Common myeloid progenitor, CD34-positive (primary cell): ENCODE data around the gene ATXN2L.

Experiments used
- CTCF ChIA-PET: fragments of 350-600 bp; sonication (Branson Sonifier 250); formaldehyde crosslinking; loops from one replicate; lab custom pipeline; 2021; ENCODE audit warnings: antibody characterized with exemption; lab: Charles Lee
- POLR2A ChIA-PET: fragments of 350-600 bp; sonication (Branson Sonifier 250); formaldehyde crosslinking; loops from one replicate; lab custom pipeline; 2021; ENCODE audit warnings: antibody characterized with exemption; lab: Charles Lee
- DNase-seq, 3 donors: peaks; one replicate each; pipeline versions ENCODE4 v3.0.0 to v3.0.0-alpha.2; 2013
- H3K27ac ChIP-seq, 2 experiments: 1 replicate in 1 of 2; 2 replicates in 1 of 2; pipeline ENCODE4 v1.7.0; 2013; ENCODE audit warnings: inconsistent platforms in 2 of 2, low read length in 2 of 2, mild to moderate bottlenecking in 2 of 2, low read depth in 1 of 2, moderate library complexity in 1 of 2; ENCODE audit not compliant: severe bottlenecking in 2 of 2, insufficient read depth in 1 of 2, poor library complexity in 1 of 2
- H3K27me3 ChIP-seq, 5 experiments: replicated peaks in 2 of 5; 1 replicate in 3 of 5; 2 replicates in 2 of 5; pipeline versions ENCODE4 v1.6.1 to v1.7.0; 2013; ENCODE audit warnings: low read length in 4 of 5, mild to moderate bottlenecking in 2 of 5, moderate library complexity in 2 of 5, inconsistent platforms in 1 of 5; ENCODE audit not compliant: insufficient read depth in 5 of 5, control insufficient read depth in 4 of 5
- H3K36me3 ChIP-seq, 4 experiments: 1 replicate in 2 of 4; 2 replicates in 2 of 4; pipeline versions ENCODE4 v1.6.1 to v1.7.0; 2013; ENCODE audit warnings: low read length in 3 of 4, control low read depth in 1 of 4, mild to moderate bottlenecking in 1 of 4; ENCODE audit not compliant: control insufficient read depth in 4 of 4, insufficient read depth in 4 of 4
- H3K4me1 ChIP-seq, 4 experiments: 1 replicate in 3 of 4; 2 replicates in 1 of 4; pipeline versions ENCODE4 v1.6.1 to v1.7.1; 2013; ENCODE audit warnings: low read length in 3 of 4, mild to moderate bottlenecking in 3 of 4, control low read depth in 1 of 4, inconsistent platforms in 1 of 4, moderate library complexity in 1 of 4; ENCODE audit not compliant: control insufficient read depth in 4 of 4, insufficient read depth in 4 of 4; ENCODE audit errors: control extremely low read depth in 1 of 4
- H3K4me3 ChIP-seq, 7 experiments: 1 replicate in 4 of 7; 2 replicates in 3 of 7; pipeline versions ENCODE4 v1.5.1 to v1.7.0; 2013; ENCODE audit warnings: mild to moderate bottlenecking in 7 of 7, low read length in 6 of 7, moderate library complexity in 6 of 7, inconsistent platforms in 2 of 7, low read depth in 2 of 7, control low read depth in 1 of 7; ENCODE audit not compliant: insufficient read depth in 4 of 7, control insufficient read depth in 1 of 7; ENCODE audit errors: extremely low read depth in 1 of 7
- H3K9me3 ChIP-seq, 5 experiments: 1 replicate in 4 of 5; 2 replicates in 1 of 5; pipeline versions ENCODE4 v1.6.1 to v1.7.1; 2013; ENCODE audit warnings: low read length in 4 of 5, mild to moderate bottlenecking in 2 of 5, inconsistent platforms in 1 of 5, low read depth in 1 of 5, moderate library complexity in 1 of 5; ENCODE audit not compliant: control insufficient read depth in 4 of 5, insufficient read depth in 2 of 5; ENCODE audit errors: control extremely low read depth in 1 of 5
- WGBS: methylation state at CpG from one replicate; pipeline ENCODE4 v1.1.5; 2013; ENCODE audit not compliant: insufficient coverage; 5-methylcytosine and 5-hydroxymethylcytosine counted together

Gene ATXN2L

DNA sequence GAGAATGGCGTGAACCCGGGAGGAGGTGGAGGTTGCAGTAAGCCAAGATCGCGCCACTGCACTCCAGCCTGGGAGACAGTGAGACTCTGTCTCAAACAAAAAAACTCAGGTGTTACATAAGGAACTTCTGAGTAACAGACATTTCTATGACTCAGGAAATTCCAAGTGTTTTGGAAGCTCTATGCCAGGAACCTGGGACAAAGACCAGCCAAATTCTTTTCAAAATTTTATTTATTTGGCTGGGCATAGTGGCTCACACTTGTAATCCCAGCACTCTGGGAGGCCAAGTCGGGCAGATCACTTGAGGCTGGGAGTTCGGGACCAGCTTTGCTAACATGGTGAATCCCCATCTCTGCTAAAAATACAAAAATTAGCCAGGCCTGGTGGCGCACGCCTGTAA is 35.6 kb downstream of the ATXN2L start:
- H3K27ac ChIP-seq: no peak overlapping the region
- 100% methylated on average over 5 of the region's 8 CpGs for WGBS

DNA sequence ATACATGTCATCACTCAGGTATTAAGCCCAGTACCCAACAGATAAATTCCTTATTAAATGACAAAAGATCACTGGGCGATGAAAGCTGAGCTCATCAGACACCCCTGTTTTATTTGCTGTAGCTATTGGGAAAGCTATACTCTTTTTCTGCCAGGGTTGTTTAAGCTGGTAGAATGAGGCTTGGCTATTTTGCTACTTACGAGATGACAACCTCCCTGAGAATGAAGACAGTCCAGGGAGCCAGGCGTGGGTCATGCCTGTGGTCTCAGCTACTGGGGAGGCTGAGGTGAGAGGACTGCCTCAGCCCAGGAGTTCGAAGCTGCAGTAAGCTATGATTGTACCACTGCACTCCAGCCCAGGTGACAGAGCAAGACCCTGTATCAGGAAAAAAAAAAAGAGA is 36.5 kb downstream of the ATXN2L start:
- WGBS: 87% methylated on average over 3 of the region's 4 CpGs
- Histone ChIP-seq H3K9me3 (no peaks in the 10 kb centered on the region), H3K4me1 (peaks cover 0 to 10% (median 8%) of the 10 kb centered on the region in 4 experiments), H3K36me3 (no peaks in the 10 kb centered on the region), H3K4me3 (no peak overlapping the region), H3K27me3 (no peaks in the 10 kb centered on the region), H3K27ac (no peak overlapping the region)
- POLR2A ChIA-PET: interaction anchor here (0.6 kb wide), 1 partner anchor 159 kb away, joined by 4 read pairs; no protein-coding TSS in a partner anchor
- CTCF ChIA-PET: interaction anchor here (1.2 to 2.9 kb wide), 3 partner anchors 10 to 21 kb away, joined by 3 to 15 read pairs (median 5); partner anchors contain the start of gene TUFM
- DNase-seq: no peak

More for the DNA sequence above, 35.6 kb downstream of the ATXN2L start:
- Histone ChIP-seq H3K27me3 (no peaks in the 10 kb centered on the region), H3K36me3 (no peaks in the 10 kb centered on the region), H3K4me3 (no peak overlapping the region), H3K9me3 (no peaks in the 10 kb centered on the region), H3K4me1 (peaks cover 0 to 7% (median 4%) of the 10 kb centered on the region in 4 experiments)
- no peak for DNase-seq
- CTCF ChIA-PET: interaction anchor here (1.2 to 2.9 kb wide), 2 partner anchors 11 to 21 kb away, joined by 3 to 15 read pairs; partner anchors contain the start of gene TUFM
- POLR2A ChIA-PET: no interaction called here

DNA sequence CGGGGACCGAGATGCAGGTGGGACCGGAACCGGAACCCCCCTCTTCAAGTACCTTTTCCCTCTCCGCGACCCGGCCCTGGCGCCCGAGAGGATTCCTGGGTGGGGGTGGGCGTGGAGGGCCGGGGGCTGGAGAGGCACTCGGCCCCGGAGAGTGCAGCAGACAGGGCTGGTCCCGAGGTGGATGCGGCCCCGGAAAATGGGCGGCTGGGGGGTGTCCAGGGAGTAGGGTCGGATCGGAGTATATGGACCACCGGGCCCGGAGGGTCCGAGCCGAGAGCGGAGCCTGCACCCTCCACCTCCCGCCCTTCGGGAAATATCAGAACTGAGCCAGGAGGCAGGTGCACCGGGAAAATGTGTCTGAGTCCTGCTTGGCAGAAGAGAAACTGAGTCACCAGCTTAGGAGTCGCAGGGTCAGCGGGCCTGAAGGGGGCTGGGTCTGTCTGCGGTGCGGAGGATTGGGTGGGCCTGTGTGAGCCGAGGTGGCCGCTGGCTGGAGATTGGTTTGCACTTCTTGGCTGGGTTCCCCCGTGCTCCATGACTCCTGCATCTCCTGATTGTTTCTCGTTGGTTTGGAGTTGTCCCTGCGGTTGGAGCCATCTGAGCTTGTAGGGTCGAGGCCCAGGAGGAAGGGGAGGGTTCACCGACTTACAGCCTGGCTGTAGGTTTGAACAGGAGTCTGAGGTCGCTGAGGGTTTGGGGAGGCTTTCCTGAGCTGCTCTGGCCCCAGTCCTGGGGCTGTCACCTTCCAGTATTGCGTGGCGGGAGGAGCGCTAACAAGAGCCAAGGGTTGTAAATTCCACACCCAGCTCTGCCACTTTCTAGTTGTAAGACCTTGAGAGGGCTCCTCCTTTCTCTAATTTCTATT is 41.4 kb downstream of the ATXN2L start:
- Histone ChIP-seq H3K27me3 (no peaks in the 10 kb centered on the region), H3K36me3 (peaks cover 7 to 21% (median 17%) of the 10 kb centered on the region in 4 experiments), H3K27ac (peak overlapping the region; percentile 61 to 96), H3K9me3 (no peaks in the 10 kb centered on the region), H3K4me1 (peaks cover 0 to 22% (median 19%) of the 10 kb centered on the region in 4 experiments), H3K4me3 (peak overlapping the region; percentile 87 to 100 (median 93))
- 1% methylated on average over 29 of the region's 42 CpGs for WGBS
- DNase-seq: peak in 2 of 3 donors; percentile 32 to 47
- CTCF ChIA-PET: interaction anchor here (0.7 to 2.9 kb wide), 13 partner anchors 9 to 86 kb away, joined by 3 to 13 read pairs (median 4); partner anchors contain the start of genes NFATC2IP and TUFM
- POLR2A ChIA-PET: interaction anchor here (0.9 to 3.0 kb wide), 4 partner anchors 17 to 62 kb away, joined by 3 to 20 read pairs (median 4); partner anchors contain the start of gene TUFM

DNA sequence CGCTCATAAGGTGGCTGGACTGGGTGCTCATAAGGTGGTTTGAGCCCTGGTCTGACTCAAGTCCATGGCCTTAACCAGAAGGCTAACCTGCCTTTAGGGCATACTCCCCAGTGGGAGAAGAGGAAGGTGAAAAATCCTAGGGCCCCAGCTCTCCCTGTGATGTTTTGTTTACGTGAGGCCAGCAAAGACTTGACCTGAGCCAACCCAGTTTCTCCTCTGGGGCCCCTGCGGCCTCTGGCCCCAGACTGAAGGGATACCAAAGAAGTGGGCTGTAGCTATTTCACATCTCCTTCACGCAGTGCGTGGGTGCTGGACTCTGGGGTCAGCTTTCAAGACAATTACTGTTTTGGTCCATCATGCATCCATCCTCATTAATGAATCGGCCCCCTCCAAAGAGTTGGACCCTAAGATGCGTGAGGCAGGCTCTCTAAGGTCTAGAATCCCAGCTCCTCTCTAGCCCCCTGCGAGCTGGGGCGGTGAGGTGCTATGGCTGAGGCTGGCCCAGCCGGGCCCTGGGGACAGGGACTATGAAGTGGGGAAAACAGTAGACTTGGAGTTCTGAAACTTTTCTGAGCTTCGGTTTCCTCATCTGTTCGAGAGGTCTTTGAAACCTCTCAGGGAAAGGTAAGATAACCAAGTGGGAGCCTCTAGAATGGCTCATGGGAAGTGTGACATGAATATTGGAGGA is 42.3 kb downstream of the ATXN2L start:
- H3K4me3 ChIP-seq: peak overlapping the region in 4 of 7 experiments; percentile 88 to 100 (median 96)
- H3K27me3 ChIP-seq: no peaks in the 10 kb centered on the region
- peaks cover 8 to 31% (median 26%) of the 10 kb centered on the region in 4 experiments for H3K36me3 ChIP-seq
- peaks cover 0 to 22% (median 19%) of the 10 kb centered on the region in 4 experiments for H3K4me1 ChIP-seq
- ChIA-PET POLR2A (interaction anchor here (0.9 to 1.0 kb wide), 3 partner anchors 18 to 61 kb away, joined by 3 to 5 read pairs (median 4); partner anchors contain the start of gene TUFM), CTCF (interaction anchor here (0.7 to 2.9 kb wide), 12 partner anchors 8 to 82 kb away, joined by 3 to 9 read pairs (median 4); partner anchors contain the start of gene TUFM)
- H3K9me3 ChIP-seq: no peaks in the 10 kb centered on the region
- WGBS: 98% methylated on average over 10 of the region's 12 CpGs
- H3K27ac ChIP-seq: peak overlapping the region in 1 of 2 experiments; percentile 96
- no peak for DNase-seq

DNA sequence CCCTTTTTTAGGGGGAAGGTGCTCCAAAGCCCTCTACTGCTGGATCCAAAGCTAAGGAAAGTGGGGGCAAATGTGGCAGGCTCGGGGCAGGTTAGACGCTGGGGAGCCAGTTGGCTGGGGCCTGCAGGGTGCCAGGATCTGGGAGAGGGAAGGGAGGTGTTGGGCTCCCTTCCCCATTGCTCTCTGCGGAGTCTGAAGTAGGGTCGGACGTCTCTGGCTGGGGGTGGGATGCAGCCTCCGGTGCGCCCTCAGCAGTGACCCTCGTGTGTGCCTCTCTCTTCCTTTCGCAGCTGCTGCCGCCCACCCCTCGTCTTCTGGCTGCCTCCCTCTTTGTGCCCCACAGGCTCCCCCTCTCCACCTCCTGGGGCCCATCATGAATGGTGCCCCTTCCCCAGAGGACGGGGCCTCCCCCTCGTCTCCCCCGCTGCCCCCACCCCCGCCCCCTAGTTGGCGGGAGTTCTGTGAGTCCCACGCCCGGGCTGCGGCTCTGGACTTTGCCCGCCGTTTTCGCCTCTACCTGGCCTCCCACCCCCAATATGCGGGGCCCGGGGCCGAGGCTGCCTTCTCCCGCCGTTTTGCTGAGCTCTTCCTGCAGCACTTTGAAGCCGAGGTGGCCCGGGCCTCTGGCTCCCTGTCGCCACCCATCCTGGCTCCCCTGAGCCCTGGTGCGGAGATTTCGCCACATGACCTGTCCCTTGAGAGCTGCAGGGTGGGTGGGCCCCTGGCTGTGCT is 43.1 kb downstream of the ATXN2L start:
- CTCF ChIA-PET: interaction anchor here (1.0 to 2.9 kb wide), 7 partner anchors 7 to 81 kb away, joined by 3 to 9 read pairs (median 4); no protein-coding TSS in a partner anchor
- H3K9me3 ChIP-seq: no peaks in the 10 kb centered on the region
- no peaks in the 10 kb centered on the region for H3K27me3 ChIP-seq
- POLR2A ChIA-PET: no interaction called here
- peaks cover 0 to 22% (median 19%) of the 10 kb centered on the region in 4 experiments for H3K4me1 ChIP-seq
- H3K27ac ChIP-seq: no peak overlapping the region
- peaks cover 8 to 37% (median 31%) of the 10 kb centered on the region in 4 experiments for H3K36me3 ChIP-seq
- no peak for DNase-seq
- no peak overlapping the region for H3K4me3 ChIP-seq
- 90% methylated on average over 19 of the region's 32 CpGs for WGBS

DNA sequence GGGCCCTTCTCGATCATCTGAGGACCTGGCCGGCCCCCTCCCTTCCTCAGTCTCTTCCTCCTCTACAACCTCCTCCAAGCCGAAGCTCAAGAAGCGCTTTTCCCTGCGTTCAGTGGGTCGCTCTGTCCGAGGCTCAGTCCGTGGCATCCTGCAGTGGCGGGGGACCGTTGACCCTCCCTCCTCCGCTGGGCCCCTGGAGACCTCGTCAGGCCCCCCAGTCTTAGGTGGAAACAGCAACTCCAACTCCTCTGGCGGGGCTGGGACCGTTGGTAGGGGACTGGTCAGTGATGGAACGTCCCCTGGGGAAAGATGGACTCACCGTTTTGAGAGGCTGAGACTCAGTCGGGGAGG is 43.6 kb downstream of the ATXN2L start:
- Histone ChIP-seq H3K4me3 (no peak overlapping the region), H3K4me1 (peaks cover 0 to 22% (median 19%) of the 10 kb centered on the region in 4 experiments), H3K9me3 (no peaks in the 10 kb centered on the region), H3K27me3 (no peaks in the 10 kb centered on the region), H3K36me3 (peaks cover 9 to 41% (median 35%) of the 10 kb centered on the region in 4 experiments), H3K27ac (no peak overlapping the region)
- WGBS: 97% methylated on average over 15 of the region's 17 CpGs
- ChIA-PET CTCF (interaction anchor here (1.1 to 1.6 kb wide), 2 partner anchors 13 to 81 kb away, joined by 4 read pairs; no protein-coding TSS in a partner anchor), POLR2A (no interaction called here)
- no peak for DNase-seq
